Activated CD8-positive, alpha-beta memory T cell treated with anti-CD3 and anti-CD28 coated beads for 1 hour (primary cell): ENCODE measurements around the gene ELSPBP1.
"Not testable (repeated sequence)": the region's sequence is repeated elsewhere in the genome, so short reads cannot be mapped to it uniquely, and the experiment has no call there.

ENCODE experiments used
- DNase-seq, 2 donors: peaks; one replicate each; pipeline ENCODE4 v3.0.0-alpha.2; 2020; ENCODE audit warnings: low read depth in 1 of 2; ENCODE audit errors: extremely low read depth in 1 of 2

Gene ELSPBP1

GRCh38 chr19:48041877-48042580 lies 47.6 kb downstream of the ELSPBP1 start:
- DNase-seq = no peak

- DNase-seq = no peak
Measured at GRCh38 chr19:48043675-48044258, 49.3 kb downstream of the ELSPBP1 start, which contains the start of gene CABP5. Gene CABP5 (minus strand): TSS chr19:48044079. CDS start chr19:48043922, 157 bp downstream.

GRCh38 chr19:48044561-48044960 lies 50.1 kb downstream of the ELSPBP1 start:
- no peak for DNase-seq

- no peak for DNase-seq
Measured at GRCh38 chr19:48051335-48052033, 57.1 kb downstream of the ELSPBP1 start.

GRCh38 chr19:48053076-48053475 lies 58.6 kb downstream of the ELSPBP1 start:
- DNase-seq = no peak

GRCh38 chr19:48053856-48054255 lies 59.4 kb downstream of the ELSPBP1 start:
- DNase-seq = no peak

GRCh38 chr19:48059331-48059730 lies 64.9 kb downstream of the ELSPBP1 start:
- no peak for DNase-seq

GRCh38 chr19:48060381-48060780 lies 65.9 kb downstream of the ELSPBP1 start:
- no peak for DNase-seq

- no peak for DNase-seq
Measured at GRCh38 chr19:48061401-48062344, 67.2 kb downstream of the ELSPBP1 start.

GRCh38 chr19:48064509-48064908 lies 70.1 kb downstream of the ELSPBP1 start:
- no peak for DNase-seq

GRCh38 chr19:48069435-48069834 lies 75.0 kb downstream of the ELSPBP1 start:
- DNase-seq = no peak

- DNase-seq = not testable (repeated sequence)
Measured at GRCh38 chr19:48070177-48070769, 75.8 kb downstream of the ELSPBP1 start.
